Measurements from ENCODE around the gene RSPH10B.
"Not testable (repeated sequence)": the region's sequence is repeated elsewhere in the genome, so short reads cannot be mapped to it uniquely, and the experiment has no call there.

RSPH10B gene

GRCh38 chr7:5970347-5970911 lies at the start of gene RSPH10B:
Gene RSPH10B, minus strand, starts transcription at chr7:5970689. Its CDS starts 3,573 bp downstream, at chr7:5967116.
- not testable (repeated sequence) for DNase-seq

GRCh38 chr7:6016653-6016966 lies 46.1 kb upstream of the RSPH10B start:
- no peak for DNase-seq

- no peak for DNase-seq
Observed at GRCh38 chr7:6015917-6016652, 45.6 kb upstream of the RSPH10B start.

GRCh38 chr7:6012355-6013104 lies 42.0 kb upstream of the RSPH10B start:
- DNase-seq: no peak

- no peak for DNase-seq
Observed at GRCh38 chr7:6011541-6011940, 41.1 kb upstream of the RSPH10B start.

- DNase-seq: not testable (repeated sequence)
Observed at GRCh38 chr7:6010370-6010769, 39.9 kb upstream of the RSPH10B start.

- DNase-seq: peak; percentile 97
Observed at GRCh38 chr7:6008668-6009611, 38.5 kb upstream of the RSPH10B start, which contains the start of the genes AIMP2 and PMS2. Gene AIMP2, plus strand, starts transcription at chr7:6009272. Its CDS starts 92 bp downstream, at chr7:6009364. Gene PMS2, minus strand, starts transcription at chr7:6009049. Its CDS starts 30 bp downstream, at chr7:6009019.

GRCh38 chr7:6007835-6008590 lies 37.5 kb upstream of the RSPH10B start:
- not testable (repeated sequence) for DNase-seq

GRCh38 chr7:6007386-6007785 lies 36.9 kb upstream of the RSPH10B start:
- DNase-seq: no peak

GRCh38 chr7:5997210-5997808 lies 26.8 kb upstream of the RSPH10B start:
- peak; percentile 40 for DNase-seq

GRCh38 chr7:5987061-5987460 lies 16.6 kb upstream of the RSPH10B start:
- not testable (repeated sequence) for DNase-seq

- not testable (repeated sequence) for DNase-seq
Observed at GRCh38 chr7:5979680-5980314, 9.3 kb upstream of the RSPH10B start.

- DNase-seq: not testable (repeated sequence)
Observed at GRCh38 chr7:5973580-5973979, 3.1 kb upstream of the RSPH10B start.

GRCh38 chr7:5963810-5964209 lies 6.7 kb downstream of the RSPH10B start:
- DNase-seq: not testable (repeated sequence)

- DNase-seq: not testable (repeated sequence)
Observed at GRCh38 chr7:5963205-5963604, 7.3 kb downstream of the RSPH10B start.

GRCh38 chr7:5934945-5935450 lies 35.5 kb downstream of the RSPH10B start:
- DNase-seq: not testable (repeated sequence)

- DNase-seq: not testable (repeated sequence)
Observed at GRCh38 chr7:5931905-5932644, 38.4 kb downstream of the RSPH10B start.

GRCh38 chr7:5931250-5931649 lies 39.2 kb downstream of the RSPH10B start:
- not testable (repeated sequence) for DNase-seq

GRCh38 chr7:5930290-5930689 lies 40.2 kb downstream of the RSPH10B start:
- DNase-seq: not testable (repeated sequence)

Data from kidney glomerular epithelial cell (primary cell).